GM12801 (cell line): ENCODE data around the gene PTGDR2.

Experiments used
- TF ChIP-seq, protein P1 (sequence below): IDR thresholded peaks from one replicate; pipeline ENCODE4 v1.5.1; 2011; ENCODE audit warnings: control low read depth; ENCODE audit not compliant: insufficient read length; ENCODE audit errors: extremely low read depth

Gene PTGDR2

DNA sequence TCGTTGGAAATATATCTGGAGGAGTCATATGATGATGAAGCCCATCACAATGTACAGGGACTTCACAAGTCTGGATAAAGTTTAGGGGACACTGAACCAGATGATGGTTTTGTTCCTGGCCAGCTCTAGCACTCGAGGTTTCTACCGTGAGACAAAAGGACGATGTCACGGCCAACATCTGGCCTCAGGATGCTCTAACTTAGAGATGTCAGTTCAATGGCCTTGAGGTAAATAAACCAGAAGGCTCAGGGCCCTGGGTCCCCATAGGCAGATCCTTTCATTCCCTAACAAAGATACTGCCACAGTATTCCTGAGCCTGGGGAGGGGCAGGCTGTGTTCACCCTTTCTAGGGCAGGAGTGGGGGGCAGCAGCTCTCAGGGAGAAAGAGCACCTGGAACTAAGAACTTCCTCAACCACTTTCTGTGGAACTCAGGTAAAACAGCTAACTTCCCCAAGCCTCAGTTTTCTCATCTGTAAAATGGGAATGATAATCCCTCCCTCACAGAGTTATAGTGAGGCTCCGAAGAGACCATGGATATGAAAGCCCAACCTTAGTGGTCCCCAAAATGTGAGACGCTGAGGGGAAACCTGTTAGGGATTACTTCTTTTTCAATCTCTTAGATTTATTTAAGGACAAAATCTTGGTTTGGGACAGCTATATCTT, 52.3 kb downstream of the PTGDR2 start:
- TF ChIP-seq, protein P1, sequence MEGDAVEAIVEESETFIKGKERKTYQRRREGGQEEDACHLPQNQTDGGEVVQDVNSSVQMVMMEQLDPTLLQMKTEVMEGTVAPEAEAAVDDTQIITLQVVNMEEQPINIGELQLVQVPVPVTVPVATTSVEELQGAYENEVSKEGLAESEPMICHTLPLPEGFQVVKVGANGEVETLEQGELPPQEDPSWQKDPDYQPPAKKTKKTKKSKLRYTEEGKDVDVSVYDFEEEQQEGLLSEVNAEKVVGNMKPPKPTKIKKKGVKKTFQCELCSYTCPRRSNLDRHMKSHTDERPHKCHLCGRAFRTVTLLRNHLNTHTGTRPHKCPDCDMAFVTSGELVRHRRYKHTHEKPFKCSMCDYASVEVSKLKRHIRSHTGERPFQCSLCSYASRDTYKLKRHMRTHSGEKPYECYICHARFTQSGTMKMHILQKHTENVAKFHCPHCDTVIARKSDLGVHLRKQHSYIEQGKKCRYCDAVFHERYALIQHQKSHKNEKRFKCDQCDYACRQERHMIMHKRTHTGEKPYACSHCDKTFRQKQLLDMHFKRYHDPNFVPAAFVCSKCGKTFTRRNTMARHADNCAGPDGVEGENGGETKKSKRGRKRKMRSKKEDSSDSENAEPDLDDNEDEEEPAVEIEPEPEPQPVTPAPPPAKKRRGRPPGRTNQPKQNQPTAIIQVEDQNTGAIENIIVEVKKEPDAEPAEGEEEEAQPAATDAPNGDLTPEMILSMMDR: no peak

DNA sequence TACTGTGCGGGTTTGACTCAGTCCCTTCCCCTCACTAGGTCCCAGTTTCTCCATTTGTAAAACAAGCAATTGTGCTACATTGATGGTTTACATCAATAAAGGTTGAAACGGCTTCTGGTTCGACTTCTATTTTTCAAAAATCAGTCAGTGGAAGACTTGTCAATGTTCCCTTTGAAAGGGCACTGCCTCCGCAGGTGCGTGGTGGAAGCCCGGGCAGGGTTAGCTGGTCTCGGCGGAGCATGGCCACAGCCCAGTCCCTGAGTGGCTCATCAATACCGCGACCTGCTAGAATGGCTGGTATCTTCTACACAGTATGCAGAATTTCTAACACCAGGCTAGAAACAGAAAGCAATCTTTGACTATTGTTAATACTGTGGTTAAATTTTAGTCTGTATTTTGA, 54.6 kb downstream of the PTGDR2 start:
- TF ChIP-seq, protein P1: no peak
